Aorta (tissue), 5 donors: ENCODE measurements around the gene LAMA4. TPM values are rescaled to one million over a fixed set of nuclear protein-coding genes. Genes with fewer than 3 reads are reported as not detected.
A peak's percentile ranks its signal among the peaks of the same experiment; 100 is the strongest.

Experiments used
- ATAC-seq: fragments of 200-7000 bp; cut with Tn5 transposase; one replicate; pipeline ENCODE4 v1.9.1; 2022; ENCODE audit warnings: moderate library complexity; ENCODE audit not compliant: low FRiP score
- DNase-seq, 2 donors: peaks; one replicate each; pipeline ENCODE4 v3.0.0-alpha.2; 2020
- H3K27ac ChIP-seq, 2 donors: one replicate each; pipeline ENCODE4 v1.5.1; 2013; ENCODE audit warnings: low read length in 2 of 2, mild to moderate bottlenecking in 2 of 2, moderate library complexity in 2 of 2, control low read depth in 1 of 2, inconsistent platforms in 1 of 2, low read depth in 1 of 2
- H3K27me3 ChIP-seq, 2 donors: one replicate each; pipeline ENCODE4 v1.6.1; 2013; ENCODE audit warnings: control low read depth in 1 of 2, low read length in 1 of 2, mild to moderate bottlenecking in 1 of 2, moderate library complexity in 1 of 2; ENCODE audit not compliant: insufficient read depth in 2 of 2, control insufficient read depth in 1 of 2
- H3K36me3 ChIP-seq, 2 donors: one replicate each; pipeline ENCODE4 v1.6.1; 2013; ENCODE audit warnings: control low read depth in 1 of 2, low read length in 1 of 2, mild to moderate bottlenecking in 1 of 2; ENCODE audit not compliant: insufficient read depth in 2 of 2, control insufficient read depth in 1 of 2
- H3K4me1 ChIP-seq, 2 donors: one replicate each; pipeline ENCODE4 v1.6.1; 2013; ENCODE audit warnings: low read length in 2 of 2, control low read depth in 1 of 2, mild to moderate bottlenecking in 1 of 2, moderate library complexity in 1 of 2; ENCODE audit not compliant: insufficient read depth in 2 of 2, control insufficient read depth in 1 of 2
- H3K4me3 ChIP-seq, 2 donors: one replicate each; pipeline ENCODE4 v1.5.1; 2013; ENCODE audit warnings: low read length in 2 of 2, control low read depth in 1 of 2, mild to moderate bottlenecking in 1 of 2
- H3K9me3 ChIP-seq: one replicate; pipeline ENCODE4 v1.6.1; 2013; ENCODE audit warnings: mild to moderate bottlenecking, low read length; ENCODE audit not compliant: control insufficient read depth
- WGBS, 2 donors: extraction: QIAGEN DNeasy Blood & Tissue Kit; methylation state at CpG; one replicate each; pipeline ENCODE4 v1.1.7; 2013; 5-methylcytosine and 5-hydroxymethylcytosine counted together
- intact Hi-C, 2 donors: fragments of 100-400 bp; cut with DNase I; formaldehyde crosslinking; loops; one replicate each; pipeline versions ENCODE4 v1.14.2 to v1.15.0; 2022
- polyA plus RNA-seq, 2 donors: library from polyadenylated mRNA; stranded (reverse); fragments of 200-250 nt; gene quantifications; one replicate each; pipeline ENCODE4 v1.2.3, GENCODE V29; 2013
- total RNA-seq, 2 donors: library from RNA; stranded (reverse); fragmentation: NEBNext Ultra II Directional; extraction: Animal tissue kit (Norgen Biotek cat#: 25700); gene quantifications; one replicate each; pipeline ENCODE4 v1.2.1, GENCODE V29; 2021
- donor health status: healthy with polysubstance abuse.
- donor health status: Bipolar disorder and iron deficiency.
- donor health status: DM: no; HTN: no; CAD: no.
- donor health status: DM: no; HTN: no; CAD: no.
- donor health status: DM: yes; HTN: yes; CAD: no.

Gene LAMA4
- total and polyA plus RNA-seq, 4 donors = 7.8 to 150 (median 67.5) TPM

- peak; percentile 77 for ATAC-seq
- Histone ChIP-seq H3K27me3 (no peaks in the 10 kb centered on the region), H3K9me3 (no peaks in the 10 kb centered on the region), H3K27ac (peak overlapping the region in 1 of 2 donors; percentile 56), H3K36me3 (no peaks in the 10 kb centered on the region), H3K4me1 (peaks cover 3 to 5% of the 10 kb centered on the region in 2 donors), H3K4me3 (no peak overlapping the region)
- peak in 1 of 2 donors; percentile 75 for DNase-seq
- intact Hi-C loops = no loop called here
- WGBS, 2 donors = 16 to 29% methylated on average over 3 of the region's 3 CpGs
Measured at GRCh38 chr6:112237595-112237994, 16.8 kb downstream of the LAMA4 start.

GRCh38 chr6:112237066-112237465 is 17.3 kb downstream of the LAMA4 start:
- H3K4me3 ChIP-seq = no peak overlapping the region
- no peaks in the 10 kb centered on the region for H3K9me3 ChIP-seq
- no peaks in the 10 kb centered on the region for H3K27me3 ChIP-seq
- no peaks in the 10 kb centered on the region for H3K36me3 ChIP-seq
- intact Hi-C loops = no loop called here
- H3K4me1 ChIP-seq = peaks cover 3 to 5% of the 10 kb centered on the region in 2 donors
- 36 to 47% methylated on average over 4 of the region's 4 CpGs for WGBS, 2 donors
- ATAC-seq (peak; percentile 42), DNase-seq (no peak)
- peak overlapping the region in 1 of 2 donors; percentile 22 for H3K27ac ChIP-seq

GRCh38 chr6:112235956-112236355 is 18.4 kb downstream of the LAMA4 start:
- no peak for DNase-seq
- no peaks in the 10 kb centered on the region for H3K36me3 ChIP-seq
- no peaks in the 10 kb centered on the region for H3K9me3 ChIP-seq
- H3K27me3 ChIP-seq = no peaks in the 10 kb centered on the region
- no peak for ATAC-seq
- H3K27ac ChIP-seq = peak overlapping the region in 1 of 2 donors; percentile 10
- 85 to 91% methylated on average over 5 of the region's 5 CpGs for WGBS, 2 donors
- H3K4me3 ChIP-seq = no peak overlapping the region
- H3K4me1 ChIP-seq = peaks cover 5% of the 10 kb centered on the region in 2 donors
- intact Hi-C loops = no loop called here

- intact Hi-C loops = no loop called here
- no peak for ATAC-seq
- 2 to 5% methylated on average over 5 of the region's 5 CpGs for WGBS, 2 donors
- no peaks in the 10 kb centered on the region for H3K27me3 ChIP-seq
- peaks cover 5% of the 10 kb centered on the region in 2 donors for H3K4me1 ChIP-seq
- no peak overlapping the region for H3K4me3 ChIP-seq
- peak overlapping the region in 1 of 2 donors; percentile 75 for H3K27ac ChIP-seq
- DNase-seq = no peak
- no peaks in the 10 kb centered on the region for H3K36me3 ChIP-seq
- no peaks in the 10 kb centered on the region for H3K9me3 ChIP-seq
Measured at GRCh38 chr6:112234601-112235000, 19.8 kb downstream of the LAMA4 start.

GRCh38 chr6:112233847-112234246 is 20.5 kb downstream of the LAMA4 start:
- Histone ChIP-seq H3K4me1 (peaks cover 3 to 5% of the 10 kb centered on the region in 2 donors), H3K4me3 (no peak overlapping the region), H3K9me3 (no peaks in the 10 kb centered on the region), H3K36me3 (no peaks in the 10 kb centered on the region), H3K27ac (peak overlapping the region in 1 of 2 donors; percentile 90), H3K27me3 (no peaks in the 10 kb centered on the region)
- DNase-seq (no peak), ATAC-seq (peak; percentile 65)
- WGBS, 2 donors = 2 to 12% methylated on average over 3 of the region's 3 CpGs
- intact Hi-C loops = no loop called here

GRCh38 chr6:112232845-112233256 is 21.5 kb downstream of the LAMA4 start:
- DNase-seq = peak in 1 of 2 donors; percentile 54
- Histone ChIP-seq H3K4me3 (peak overlapping the region in 1 of 2 donors; percentile 26), H3K4me1 (peaks cover 3 to 5% of the 10 kb centered on the region in 2 donors), H3K27ac (peak overlapping the region; percentile 63 to 90), H3K36me3 (no peaks in the 10 kb centered on the region), H3K9me3 (no peaks in the 10 kb centered on the region), H3K27me3 (no peaks in the 10 kb centered on the region)
- intact Hi-C loops = no loop called here
- WGBS, 2 donors = 7% methylated on average over 5 of the region's 5 CpGs
- peak; percentile 55 for ATAC-seq

GRCh38 chr6:112231594-112232060 is 22.7 kb downstream of the LAMA4 start:
- H3K27ac ChIP-seq = peak overlapping the region in 1 of 2 donors; percentile 39
- no peaks in the 10 kb centered on the region for H3K27me3 ChIP-seq
- H3K4me3 ChIP-seq = no peak overlapping the region
- DNase-seq (no peak), ATAC-seq (no peak)
- intact Hi-C loops = no loop called here
- WGBS, 2 donors = 37 to 43% methylated on average over 2 of the region's 2 CpGs
- H3K36me3 ChIP-seq = no peaks in the 10 kb centered on the region
- peaks cover 3 to 5% of the 10 kb centered on the region in 2 donors for H3K4me1 ChIP-seq
- H3K9me3 ChIP-seq = no peaks in the 10 kb centered on the region

GRCh38 chr6:112231164-112231563 is 23.2 kb downstream of the LAMA4 start:
- Histone ChIP-seq H3K4me1 (peaks cover 3 to 5% of the 10 kb centered on the region in 2 donors), H3K27ac (no peak overlapping the region), H3K36me3 (no peaks in the 10 kb centered on the region), H3K9me3 (no peaks in the 10 kb centered on the region), H3K27me3 (no peaks in the 10 kb centered on the region), H3K4me3 (no peak overlapping the region)
- ATAC-seq = no peak
- WGBS, 2 donors = 99 to 100% methylated on average over 1 of the region's 1 CpG
- DNase-seq = no peak
- intact Hi-C loops = no loop called here

- ATAC-seq (no peak), DNase-seq (no peak)
- Histone ChIP-seq H3K27ac (no peak overlapping the region), H3K4me3 (no peak overlapping the region), H3K4me1 (peaks cover 2 to 3% of the 10 kb centered on the region in 2 donors), H3K9me3 (no peaks in the 10 kb centered on the region), H3K27me3 (no peaks in the 10 kb centered on the region), H3K36me3 (no peaks in the 10 kb centered on the region)
- intact Hi-C loops = no loop called here
- 97 to 99% methylated on average over 7 of the region's 7 CpGs for WGBS, 2 donors
Measured at GRCh38 chr6:112228480-112229332, 25.7 kb downstream of the LAMA4 start.
